Transverse colon (tissue), 4 donors: ENCODE results near the gene VAV2.

Experiments used
- EP300 ChIP-seq: sonication (generic); formaldehyde crosslinking; IDR thresholded peaks from one replicate; pipeline ENCODE4 v1.6.1; 2017; ENCODE audit warnings: antibody characterized with exemption, low read depth
- POLR2A ChIP-seq: fragments of 450-650 bp; IDR thresholded peaks from one replicate; pipeline ENCODE4 v1.6.1; 2016; ENCODE audit warnings: antibody characterized with exemption, mild to moderate bottlenecking, moderate library complexity
- POLR2AphosphoS5 ChIP-seq, 3 donors: sonication (generic); formaldehyde crosslinking; IDR thresholded peaks; one replicate each; pipeline ENCODE4 v1.6.1; 2016; ENCODE audit warnings: antibody characterized with exemption in 3 of 3
- TF ChIP-seq, protein P1 (sequence below), 5 experiments: fragments of 200-600 bp in 3 of 5; fragments of 450-650 bp in 2 of 5; sonication (generic) in 3 of 5; IDR thresholded peaks; 1 replicate in 2 of 5; 2 replicates in 3 of 5; pipeline ENCODE4 v1.5.1; 2016 to 2017; ENCODE audit warnings: antibody characterized with exemption in 5 of 5, inconsistent platforms in 3 of 5, mild to moderate bottlenecking in 2 of 5, moderate library complexity in 1 of 5

DNA sequence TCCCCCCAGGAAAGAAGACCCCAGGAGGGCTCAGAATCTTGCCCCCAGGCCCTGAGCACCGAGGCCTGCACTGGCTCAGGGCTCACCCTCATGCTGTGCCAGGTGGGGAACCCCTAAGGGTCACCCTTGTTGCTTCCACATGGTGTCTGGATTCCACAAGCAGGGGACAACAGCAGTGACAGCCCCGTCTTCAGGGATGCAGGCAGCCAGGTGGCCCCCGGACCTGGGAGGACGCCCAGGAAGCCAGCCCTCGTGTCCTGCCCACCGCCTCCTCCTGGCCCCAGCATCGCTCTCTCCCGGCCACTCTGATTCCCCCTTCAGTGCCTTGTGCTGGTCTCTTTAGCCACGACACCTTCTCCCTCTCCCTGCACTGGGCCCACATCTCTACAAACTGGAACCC lies 194.0 kb downstream of the VAV2 start:
- TF ChIP-seq, protein P1, sequence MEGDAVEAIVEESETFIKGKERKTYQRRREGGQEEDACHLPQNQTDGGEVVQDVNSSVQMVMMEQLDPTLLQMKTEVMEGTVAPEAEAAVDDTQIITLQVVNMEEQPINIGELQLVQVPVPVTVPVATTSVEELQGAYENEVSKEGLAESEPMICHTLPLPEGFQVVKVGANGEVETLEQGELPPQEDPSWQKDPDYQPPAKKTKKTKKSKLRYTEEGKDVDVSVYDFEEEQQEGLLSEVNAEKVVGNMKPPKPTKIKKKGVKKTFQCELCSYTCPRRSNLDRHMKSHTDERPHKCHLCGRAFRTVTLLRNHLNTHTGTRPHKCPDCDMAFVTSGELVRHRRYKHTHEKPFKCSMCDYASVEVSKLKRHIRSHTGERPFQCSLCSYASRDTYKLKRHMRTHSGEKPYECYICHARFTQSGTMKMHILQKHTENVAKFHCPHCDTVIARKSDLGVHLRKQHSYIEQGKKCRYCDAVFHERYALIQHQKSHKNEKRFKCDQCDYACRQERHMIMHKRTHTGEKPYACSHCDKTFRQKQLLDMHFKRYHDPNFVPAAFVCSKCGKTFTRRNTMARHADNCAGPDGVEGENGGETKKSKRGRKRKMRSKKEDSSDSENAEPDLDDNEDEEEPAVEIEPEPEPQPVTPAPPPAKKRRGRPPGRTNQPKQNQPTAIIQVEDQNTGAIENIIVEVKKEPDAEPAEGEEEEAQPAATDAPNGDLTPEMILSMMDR (IDR thresholded peaks at IDR 0.05): no peak
- TF ChIP-seq POLR2AphosphoS5 (IDR thresholded peaks at IDR 0.05) (no peak), POLR2A (no peak), EP300 (no peak)
